CD14-positive monocyte (primary cell): ENCODE measurements around the gene MCC. TPM values are rescaled to one million over a fixed set of nuclear protein-coding genes. Genes with fewer than 3 reads are reported as not detected.

Experiments
- DNase-seq, 3 donors: peaks; one replicate each; pipeline ENCODE4 v3.0.0-alpha.2; 2011 to 2022
- H2AFZ ChIP-seq: 2 replicates; pipeline ENCODE4 v1.6.0; 2012; ENCODE audit warnings: mild to moderate bottlenecking, low read depth, low read length, inconsistent platforms; ENCODE audit not compliant: insufficient read depth, poor library complexity, severe bottlenecking
- H3K27ac ChIP-seq, 2 donors: 1 replicate in 1 of 2; 2 replicates in 1 of 2; pipeline ENCODE4 v1.5.1; 2012 to 2013; ENCODE audit warnings: low read length in 2 of 2, control low read depth in 1 of 2, inconsistent platforms in 1 of 2, low read depth in 1 of 2, mild to moderate bottlenecking in 1 of 2
- H3K27me3 ChIP-seq, 2 donors: one replicate each; pipeline versions ENCODE4 v1.6.0 to v1.6.1; 2011 to 2013; ENCODE audit warnings: low read length in 2 of 2; ENCODE audit not compliant: control insufficient read depth in 2 of 2, insufficient read depth in 2 of 2
- H3K36me3 ChIP-seq, 2 donors: replicated peaks in 1 of 2; 1 replicate in 1 of 2; 2 replicates in 1 of 2; pipeline versions ENCODE4 v1.5.1 to v1.6.1; 2012 to 2013; ENCODE audit warnings: low read length in 2 of 2, control low read depth in 1 of 2, inconsistent platforms in 1 of 2, mild to moderate bottlenecking in 1 of 2; ENCODE audit not compliant: insufficient read depth in 2 of 2, control insufficient read depth in 1 of 2
- H3K4me1 ChIP-seq, 2 donors: 1 replicate in 1 of 2; 2 replicates in 1 of 2; pipeline versions ENCODE4 v1.5.1 to v1.6.1; 2012 to 2013; ENCODE audit warnings: low read length in 2 of 2, control low read depth in 1 of 2, inconsistent platforms in 1 of 2, mild to moderate bottlenecking in 1 of 2, moderate library complexity in 1 of 2; ENCODE audit not compliant: insufficient read depth in 2 of 2, control insufficient read depth in 1 of 2
- H3K4me2 ChIP-seq: replicated peaks from 2 replicates; pipeline ENCODE3; 2012; ENCODE audit warnings: low read length, moderate library complexity, mild to moderate bottlenecking; ENCODE audit not compliant: poor library complexity, severe bottlenecking; ENCODE audit errors: extremely low read depth
- H3K4me3 ChIP-seq, 3 experiments: fragments of 200-600 bp in 1 of 3; sonication (generic) in 1 of 3; replicated peaks in 1 of 3; 1 replicate in 2 of 3; 2 replicates in 1 of 3; pipeline ENCODE4 v1.5.1; 2011 to 2013; ENCODE audit warnings: low read length in 3 of 3, mild to moderate bottlenecking in 3 of 3, control low read depth in 2 of 3, low read depth in 2 of 3, inconsistent platforms in 1 of 3, moderate library complexity in 1 of 3
- H3K79me2 ChIP-seq: 2 replicates; pipeline ENCODE4 v1.6.0; 2012; ENCODE audit warnings: mild to moderate bottlenecking, control low read depth, inconsistent platforms, low read length, moderate library complexity; ENCODE audit not compliant: insufficient read depth
- H3K9ac ChIP-seq: 2 replicates; pipeline ENCODE4 v1.6.0; 2017; ENCODE audit warnings: low read length, mild to moderate bottlenecking; ENCODE audit not compliant: insufficient read depth, poor library complexity, severe bottlenecking
- H3K9me3 ChIP-seq, 2 donors: replicated peaks in 1 of 2; 1 replicate in 1 of 2; 2 replicates in 1 of 2; pipeline versions ENCODE4 v1.5.1 to v1.6.1; 2012 to 2013; ENCODE audit warnings: low read length in 2 of 2, control low read depth in 1 of 2; ENCODE audit not compliant: control insufficient read depth in 1 of 2, insufficient read depth in 1 of 2
- H4K20me1 ChIP-seq: 2 replicates; pipeline ENCODE4 v1.6.0; 2012; ENCODE audit warnings: mild to moderate bottlenecking, low read length, control low read depth, moderate library complexity; ENCODE audit not compliant: insufficient read depth
- H3K27ac Mint-ChIP-seq, 7 donors: one replicate each; pipeline ENCODE4 v1.8.0; 2020; ENCODE audit warnings: mild to moderate bottlenecking in 7 of 7, mixed read lengths in 7 of 7, moderate library complexity in 6 of 7, inconsistent platforms in 2 of 7
- H3K27me3 Mint-ChIP-seq, 3 donors: one replicate each; pipeline ENCODE4 v1.8.0; 2021 to 2022; ENCODE audit warnings: low read depth in 3 of 3, mild to moderate bottlenecking in 3 of 3, mixed read lengths in 3 of 3, moderate library complexity in 3 of 3, inconsistent platforms in 1 of 3
- H3K36me3 Mint-ChIP-seq, 2 donors: one replicate each; pipeline ENCODE4 v1.8.0; 2020; ENCODE audit warnings: mixed read lengths in 2 of 2, inconsistent platforms in 1 of 2, mild to moderate bottlenecking in 1 of 2
- H3K4me1 Mint-ChIP-seq: one replicate; pipeline ENCODE4 v1.8.0; 2020; ENCODE audit warnings: mild to moderate bottlenecking, mixed read lengths
- H3K4me3 Mint-ChIP-seq, 2 donors: one replicate each; pipeline ENCODE4 v1.8.0; 2020; ENCODE audit warnings: mild to moderate bottlenecking in 2 of 2, mixed read lengths in 2 of 2, moderate library complexity in 1 of 2
- H3K9me3 Mint-ChIP-seq, 7 donors: one replicate each; pipeline ENCODE4 v1.8.0; 2020 to 2022; ENCODE audit warnings: mixed read lengths in 7 of 7, mild to moderate bottlenecking in 6 of 7, moderate library complexity in 6 of 7, inconsistent platforms in 2 of 7
- WGBS: methylation state at CpG from one replicate; pipeline ENCODE4 v1.1.5; 2013; ENCODE audit warnings: missing lambda C conversion rate; ENCODE audit not compliant: insufficient coverage; 5-methylcytosine and 5-hydroxymethylcytosine counted together
- intact Hi-C, 2 donors: fragments of 100-400 bp; cut with micrococcal nuclease; formaldehyde crosslinking; loops; one replicate each; pipeline versions ENCODE4 v1.15.0 to v1.15.1; 2023
- polyA plus RNA-seq, 3 donors: library from polyadenylated mRNA; depleted of rRNA in 1 of 3; unstranded in 2 of 3; stranded (reverse) in 1 of 3; fragments of 300-500 nt in 2 of 3; fragments of >200 nt in 1 of 3; fragmentation: Illumina TruSeq in 2 of 3; gene quantifications; 1 replicate in 2 of 3; 2 replicates in 1 of 3; pipeline ENCODE4 v1.2.3, GENCODE V29; 2012 to 2021
- TF ChIP-seq, protein P1 (sequence below): fragments of 200-600 bp; IDR thresholded peaks from one replicate; pipeline ENCODE4 v1.8.0; 2022; ENCODE audit warnings: antibody characterized with exemption, mild to moderate bottlenecking

Gene MCC
- polyA plus RNA-seq, 3 donors = 0.09 TPM; not detected in 2

DNA sequence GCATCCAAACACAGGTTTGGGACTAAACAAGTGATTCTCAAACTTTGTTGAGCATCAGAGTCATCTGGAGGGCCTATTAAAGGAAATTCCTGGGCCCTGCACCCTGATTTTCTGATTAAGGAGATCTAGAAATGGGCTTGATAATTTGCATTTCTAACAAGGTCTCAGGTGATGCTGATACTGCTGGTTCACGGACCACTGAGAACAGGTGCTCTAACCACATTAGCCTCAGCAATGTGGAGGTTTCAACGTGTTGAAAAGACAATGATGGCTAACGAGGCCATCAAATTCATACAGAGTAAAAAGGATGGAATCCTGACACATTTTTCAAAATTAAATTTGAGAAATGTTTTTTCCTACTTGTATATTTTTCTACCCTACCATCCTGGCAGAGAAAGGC is 225.6 kb downstream of the MCC start:
- Mint-ChIP-seq H3K4me3 (no peak overlapping the region), H3K27ac (no peak overlapping the region), H3K36me3 (no peaks in the 10 kb centered on the region), H3K4me1 (no peaks in the 10 kb centered on the region), H3K27me3 (peaks cover 0 to 2% (median 1%) of the 10 kb centered on the region in 3 donors), H3K9me3 (peaks cover 0 to 4% (median 0%) of the 10 kb centered on the region in 7 donors)
- H3K9me3 ChIP-seq = no peaks in the 10 kb centered on the region
- no peak overlapping the region for H3K4me3 ChIP-seq
- no peaks in the 10 kb centered on the region for H3K79me2 ChIP-seq
- H2AFZ ChIP-seq = no peak overlapping the region
- no peak overlapping the region for H3K9ac ChIP-seq
- H3K36me3 ChIP-seq = no peaks in the 10 kb centered on the region
- H3K27me3 ChIP-seq = no peaks in the 10 kb centered on the region
- no peak overlapping the region for H3K4me2 ChIP-seq
- TF ChIP-seq, protein P1, sequence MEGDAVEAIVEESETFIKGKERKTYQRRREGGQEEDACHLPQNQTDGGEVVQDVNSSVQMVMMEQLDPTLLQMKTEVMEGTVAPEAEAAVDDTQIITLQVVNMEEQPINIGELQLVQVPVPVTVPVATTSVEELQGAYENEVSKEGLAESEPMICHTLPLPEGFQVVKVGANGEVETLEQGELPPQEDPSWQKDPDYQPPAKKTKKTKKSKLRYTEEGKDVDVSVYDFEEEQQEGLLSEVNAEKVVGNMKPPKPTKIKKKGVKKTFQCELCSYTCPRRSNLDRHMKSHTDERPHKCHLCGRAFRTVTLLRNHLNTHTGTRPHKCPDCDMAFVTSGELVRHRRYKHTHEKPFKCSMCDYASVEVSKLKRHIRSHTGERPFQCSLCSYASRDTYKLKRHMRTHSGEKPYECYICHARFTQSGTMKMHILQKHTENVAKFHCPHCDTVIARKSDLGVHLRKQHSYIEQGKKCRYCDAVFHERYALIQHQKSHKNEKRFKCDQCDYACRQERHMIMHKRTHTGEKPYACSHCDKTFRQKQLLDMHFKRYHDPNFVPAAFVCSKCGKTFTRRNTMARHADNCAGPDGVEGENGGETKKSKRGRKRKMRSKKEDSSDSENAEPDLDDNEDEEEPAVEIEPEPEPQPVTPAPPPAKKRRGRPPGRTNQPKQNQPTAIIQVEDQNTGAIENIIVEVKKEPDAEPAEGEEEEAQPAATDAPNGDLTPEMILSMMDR = no peak
- no peak overlapping the region for H3K27ac ChIP-seq
- no peaks in the 10 kb centered on the region for H3K4me1 ChIP-seq
- no CpG with 5 or more reads among the region's 3 CpGs for WGBS
- intact Hi-C loops = no loop called here
- H4K20me1 ChIP-seq = no peaks in the 10 kb centered on the region
- DNase-seq = no peak

DNA sequence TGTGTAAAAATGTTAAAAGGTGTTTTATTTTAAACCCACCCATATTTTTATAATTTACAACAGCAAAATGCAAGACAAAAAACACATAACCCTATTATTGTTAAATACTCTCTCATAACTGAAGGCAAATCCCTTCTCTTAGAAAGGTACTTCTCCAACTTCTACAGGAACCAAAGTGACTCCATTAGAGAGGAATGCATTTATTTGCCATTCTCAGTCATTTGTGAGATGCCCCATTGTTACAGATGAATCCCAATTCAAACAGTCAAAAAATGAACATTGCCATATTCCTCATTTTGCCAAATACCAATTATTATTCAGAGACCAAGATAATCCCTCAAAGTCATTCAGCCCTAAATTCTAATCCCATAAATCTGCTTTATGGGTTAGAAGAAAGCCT is 229.2 kb downstream of the MCC start:
- H3K79me2 ChIP-seq = no peaks in the 10 kb centered on the region
- H2AFZ ChIP-seq = no peak overlapping the region
- no peaks in the 10 kb centered on the region for H3K4me1 ChIP-seq
- no peaks in the 10 kb centered on the region for H3K9me3 ChIP-seq
- H3K4me3 Mint-ChIP-seq = no peak overlapping the region
- intact Hi-C loops = no loop called here
- H3K9me3 Mint-ChIP-seq = peaks cover 0 to 2% (median 0%) of the 10 kb centered on the region in 7 donors
- no peaks in the 10 kb centered on the region for H3K36me3 Mint-ChIP-seq
- H3K4me2 ChIP-seq = no peak overlapping the region
- no peaks in the 10 kb centered on the region for H3K36me3 ChIP-seq
- H3K27me3 ChIP-seq = peaks cover 3 to 7% of the 10 kb centered on the region in 2 donors
- no peak overlapping the region for H3K27ac ChIP-seq
- DNase-seq = no peak
- TF ChIP-seq, protein P1 = no peak
- no peak overlapping the region for H3K4me3 ChIP-seq
- H3K4me1 Mint-ChIP-seq = no peaks in the 10 kb centered on the region
- H3K27ac Mint-ChIP-seq = no peak overlapping the region
- no peaks in the 10 kb centered on the region for H4K20me1 ChIP-seq
- H3K9ac ChIP-seq = no peak overlapping the region
- H3K27me3 Mint-ChIP-seq = peaks cover 2 to 3% (median 3%) of the 10 kb centered on the region in 3 donors
